Upper lobe of right lung (tissue), 1 donor: ENCODE measurements around the gene HERC4. TPM values are rescaled to one million over a fixed set of nuclear protein-coding genes. Genes with fewer than 3 reads are reported as not detected.
"Not testable (repeated sequence)": the region's sequence is repeated elsewhere in the genome, so short reads cannot be mapped to it uniquely, and the experiment has no call there.

Source experiments
- ATAC-seq: fragments of 200-7000 bp; cut with Tn5 transposase; one replicate; pipeline ENCODE4 v1.9.1; 2020; ENCODE audit warnings: mild to moderate bottlenecking, moderate library complexity
- DNase-seq: peaks from one replicate; pipeline ENCODE4 v3.0.0-alpha.2; 2020
- H3K27ac ChIP-seq: fragments of 200-600 bp; one replicate; pipeline ENCODE4 v1.8.0; 2022
- H3K27me3 ChIP-seq: fragments of 200-600 bp; one replicate; pipeline ENCODE4 v1.8.0; 2022; ENCODE audit warnings: mild to moderate bottlenecking
- H3K36me3 ChIP-seq: fragments of 200-600 bp; one replicate; pipeline ENCODE4 v1.8.0; 2022
- H3K4me1 ChIP-seq: fragments of 200-600 bp; one replicate; pipeline ENCODE4 v1.8.0; 2022
- H3K4me3 ChIP-seq: fragments of 200-600 bp; one replicate; pipeline ENCODE4 v1.8.0; 2022; ENCODE audit warnings: mild to moderate bottlenecking
- H3K9me3 ChIP-seq: fragments of 200-600 bp; one replicate; pipeline ENCODE4 v1.8.0; 2022
- CTCF ChIP-seq: fragments of 200-600 bp; IDR thresholded peaks from one replicate; pipeline ENCODE4 v1.8.0; 2022; ENCODE audit warnings: antibody characterized with exemption
- intact Hi-C: fragments of 100-400 bp; cut with DNase I; formaldehyde crosslinking; loops from one replicate; pipeline ENCODE4 v1.11.0; 2022
- total RNA-seq: library from RNA; stranded (reverse); fragmentation: NEBNext Ultra II Directional; extraction: Animal tissue kit (Norgen Biotek cat#: 25700); gene quantifications from one replicate; pipeline ENCODE4 v1.2.1, GENCODE V29; 2021
- donor health status: DM: no; HTN: yes; CAD: no; lungs with severe emphysema.

Gene HERC4
- total RNA-seq, 1 donor from 2014 or later, result 55.1 TPM

DNA sequence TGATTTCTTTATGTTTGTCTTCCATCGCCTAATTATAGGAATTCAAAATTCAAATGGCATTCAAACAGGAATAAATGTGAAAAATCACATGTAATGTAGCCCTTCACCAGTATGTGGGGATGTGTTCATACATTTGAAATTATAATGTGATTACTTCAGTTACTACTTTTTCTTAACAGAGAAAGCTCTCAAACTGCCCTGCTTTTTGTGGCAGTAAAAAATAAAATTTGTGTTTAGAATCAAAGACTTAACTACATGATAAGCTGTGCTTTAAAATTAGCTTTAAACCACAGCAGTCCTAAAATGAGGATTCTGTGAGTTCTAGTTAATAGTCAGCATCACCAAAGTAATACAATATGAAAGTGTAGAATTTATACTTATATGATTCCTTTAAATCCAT, 7.8 kb upstream of the HERC4 start:
- H3K36me3 ChIP-seq, result no peaks in the 10 kb centered on the region
- DNase-seq, result no peak
- no peak for ATAC-seq
- peak; percentile 23 for TF ChIP-seq CTCF
- intact Hi-C loops, result no loop called here
- H3K4me3 ChIP-seq, result no peak overlapping the region
- no peak overlapping the region for H3K27ac ChIP-seq
- no peaks in the 10 kb centered on the region for H3K27me3 ChIP-seq
- H3K9me3 ChIP-seq, result no peaks in the 10 kb centered on the region
- no peaks in the 10 kb centered on the region for H3K4me1 ChIP-seq

DNA sequence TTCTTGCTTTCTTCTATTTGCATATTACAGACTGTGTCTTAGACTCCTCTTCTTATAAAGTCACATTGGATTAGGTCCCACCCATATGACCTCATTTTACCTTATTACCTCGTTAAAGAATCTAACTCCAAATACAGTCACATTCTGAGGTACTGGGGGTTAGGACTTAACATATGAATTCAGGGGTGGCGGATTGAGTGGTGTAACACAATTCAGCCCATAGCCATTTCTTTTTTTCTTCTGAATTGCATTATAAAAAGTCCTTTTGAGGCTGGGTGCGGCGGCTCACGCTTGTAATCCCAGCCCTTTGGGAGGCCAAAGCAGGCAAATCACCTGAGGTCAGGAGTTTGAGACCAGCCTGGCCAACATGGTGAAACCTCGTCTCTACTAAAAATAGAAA, 6.8 kb upstream of the HERC4 start:
- TF ChIP-seq CTCF, result no peak
- H3K9me3 ChIP-seq, result no peaks in the 10 kb centered on the region
- no peaks in the 10 kb centered on the region for H3K27me3 ChIP-seq
- intact Hi-C loops, result no loop called here
- H3K27ac ChIP-seq, result no peak overlapping the region
- DNase-seq (no peak), ATAC-seq (no peak)
- no peaks in the 10 kb centered on the region for H3K36me3 ChIP-seq
- H3K4me3 ChIP-seq, result no peak overlapping the region
- no peaks in the 10 kb centered on the region for H3K4me1 ChIP-seq

- Histone ChIP-seq H3K4me3 (no peak overlapping the region), H3K27ac (no peak overlapping the region), H3K27me3 (no peaks in the 10 kb centered on the region), H3K9me3 (no peaks in the 10 kb centered on the region), H3K36me3 (no peaks in the 10 kb centered on the region), H3K4me1 (no peaks in the 10 kb centered on the region)
- DNase-seq, result no peak
- intact Hi-C loops, result no loop called here
- ATAC-seq, result no peak
- no peak for TF ChIP-seq CTCF
Measured at GRCh38 chr10:68080853-68081431, 5.9 kb upstream of the HERC4 start.

GRCh38 chr10:68079434-68079833, 4.4 kb upstream of the HERC4 start:
- Histone ChIP-seq H3K27ac (no peak overlapping the region), H3K9me3 (no peaks in the 10 kb centered on the region), H3K36me3 (no peaks in the 10 kb centered on the region), H3K4me1 (peaks cover 5% of the 10 kb centered on the region), H3K27me3 (no peaks in the 10 kb centered on the region), H3K4me3 (no peak overlapping the region)
- no peak for ATAC-seq
- intact Hi-C loops, result no loop called here
- no peak for DNase-seq
- TF ChIP-seq CTCF, result no peak

GRCh38 chr10:68077026-68077425, 1.9 kb upstream of the HERC4 start:
- ATAC-seq (no peak), DNase-seq (no peak)
- Histone ChIP-seq H3K9me3 (no peaks in the 10 kb centered on the region), H3K4me3 (no peak overlapping the region), H3K36me3 (no peaks in the 10 kb centered on the region), H3K27ac (no peak overlapping the region), H3K27me3 (no peaks in the 10 kb centered on the region), H3K4me1 (peaks cover 19% of the 10 kb centered on the region)
- no peak for TF ChIP-seq CTCF
- intact Hi-C loops, result no loop called here

DNA sequence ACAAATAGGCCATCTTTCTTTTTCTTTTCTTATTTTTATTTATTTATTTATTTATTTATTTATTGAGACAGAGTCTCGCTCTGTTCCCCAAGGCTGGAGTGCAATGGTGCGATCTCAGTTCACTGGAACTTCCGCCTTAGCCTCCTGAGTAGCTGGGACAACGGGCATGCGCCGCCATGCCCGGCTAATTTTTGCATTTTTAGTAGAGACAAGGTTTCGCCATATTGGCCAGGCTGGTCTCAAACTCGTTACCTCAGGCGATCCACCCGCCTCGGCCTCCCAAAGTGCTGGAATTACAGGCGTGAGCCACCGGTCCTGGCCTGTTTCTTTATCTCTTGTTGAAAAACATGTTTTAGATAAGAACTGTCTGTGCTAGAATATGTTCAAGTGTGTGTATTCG, 998 bp upstream of the HERC4 start:
- H3K36me3 ChIP-seq, H3K27ac ChIP-seq, ATAC-seq, H3K27me3 ChIP-seq, DNase-seq, intact Hi-C loops, H3K9me3 ChIP-seq, H3K4me3 ChIP-seq: not testable (repeated sequence)
- H3K4me1 ChIP-seq, result peaks cover 20% of the 10 kb centered on the region
